NCI-H128 (cell line): ENCODE measurements around the gene BRCA1.
"Not testable (repeated sequence)": the region's sequence is repeated elsewhere in the genome, so short reads cannot be mapped to it uniquely, and the experiment has no call there.

ENCODE experiments used
- DNase-seq: peaks from one replicate; lab custom pipeline; 2025; ENCODE audit not compliant: unreplicated experiment; lab: John Stamatoyannopoulos, UW

BRCA1 gene

GRCh38 chr17:43006639-43007551 lies 118.3 kb downstream of the BRCA1 start, which contains the start of gene IFI35:
IFI35 (plus strand) TSS chr17:43006784; CDS start chr17:43006948, 164 bp downstream.
- DNase-seq = peak; percentile 7

- DNase-seq = no peak
Measured at GRCh38 chr17:43003542-43004172, 121.5 kb downstream of the BRCA1 start.

DNA sequence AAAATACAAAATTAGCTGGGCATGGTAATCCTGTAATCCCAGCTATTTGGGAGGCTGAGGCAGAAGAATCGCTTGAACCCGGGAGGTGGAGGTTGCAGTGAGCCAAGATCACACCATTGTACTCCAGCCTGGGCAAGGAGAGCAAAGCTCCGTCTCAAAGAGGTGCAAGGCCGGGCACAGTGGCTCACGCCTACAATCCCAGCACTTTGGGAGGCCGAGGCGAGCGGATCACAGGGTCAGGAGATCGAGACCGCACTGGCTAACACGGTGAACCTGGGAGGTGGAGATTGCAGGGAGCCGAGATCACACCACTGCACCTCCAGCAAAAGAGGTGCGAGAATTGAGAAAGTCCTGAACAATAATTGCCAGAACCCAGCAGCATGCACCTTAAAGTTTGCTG lies 124.3 kb downstream of the BRCA1 start:
- not testable (repeated sequence) for DNase-seq

- no peak for DNase-seq
Measured at GRCh38 chr17:42999003-42999525, 126.1 kb downstream of the BRCA1 start.

DNA sequence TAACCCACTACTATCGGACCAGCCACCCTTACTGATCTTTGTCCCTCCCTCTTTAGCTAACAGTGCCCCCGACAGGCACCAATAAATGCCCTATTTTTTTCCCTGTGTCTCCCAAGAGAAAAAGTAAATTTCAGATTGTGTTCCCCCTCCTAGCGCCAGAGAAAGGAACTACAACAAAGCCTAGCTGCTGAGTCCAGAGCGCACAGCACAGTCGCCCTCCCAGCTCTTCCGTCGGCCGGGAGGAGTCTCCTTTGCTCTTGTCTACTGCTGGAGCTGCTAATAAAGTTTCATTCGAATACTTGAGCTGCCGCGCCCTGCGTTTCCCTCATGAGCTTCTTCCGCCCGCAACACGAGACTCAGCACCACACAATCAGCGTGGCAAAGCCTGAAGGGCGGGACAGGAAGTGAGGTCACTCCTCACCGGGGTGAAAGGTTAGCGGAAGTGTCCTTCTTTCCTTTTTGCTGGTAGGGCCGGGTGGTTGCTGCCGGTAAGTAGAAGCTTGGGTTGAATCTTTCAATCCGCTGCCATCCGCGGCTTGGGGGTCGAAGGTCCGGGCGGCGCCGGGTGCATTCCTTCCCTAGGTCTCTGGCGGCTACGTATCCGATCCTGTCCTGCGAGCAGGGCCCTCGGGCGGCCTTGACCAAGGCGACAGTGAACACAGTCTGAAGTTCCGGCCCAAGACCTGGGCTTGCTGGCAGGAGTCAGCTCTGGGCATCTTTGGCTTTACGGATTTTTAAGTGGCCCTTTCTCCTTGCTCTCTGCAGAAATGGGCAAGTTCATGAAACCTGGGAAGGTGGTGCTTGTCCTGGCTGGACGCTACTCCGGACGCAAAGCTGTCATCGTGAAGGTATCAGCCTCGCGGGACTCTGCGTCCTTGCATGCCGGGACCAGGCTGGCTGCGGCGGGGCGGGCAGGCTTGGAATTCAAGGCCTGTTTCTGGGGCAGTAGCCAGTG lies 126.9 kb downstream of the BRCA1 start, which contains the start of gene RPL27:
Gene RPL27, plus strand, starts transcription at position 436 of the 955 bp plus-strand sequence. Its CDS starts 332 bp downstream, at position 768.
- peak; percentile 95 for DNase-seq

DNA sequence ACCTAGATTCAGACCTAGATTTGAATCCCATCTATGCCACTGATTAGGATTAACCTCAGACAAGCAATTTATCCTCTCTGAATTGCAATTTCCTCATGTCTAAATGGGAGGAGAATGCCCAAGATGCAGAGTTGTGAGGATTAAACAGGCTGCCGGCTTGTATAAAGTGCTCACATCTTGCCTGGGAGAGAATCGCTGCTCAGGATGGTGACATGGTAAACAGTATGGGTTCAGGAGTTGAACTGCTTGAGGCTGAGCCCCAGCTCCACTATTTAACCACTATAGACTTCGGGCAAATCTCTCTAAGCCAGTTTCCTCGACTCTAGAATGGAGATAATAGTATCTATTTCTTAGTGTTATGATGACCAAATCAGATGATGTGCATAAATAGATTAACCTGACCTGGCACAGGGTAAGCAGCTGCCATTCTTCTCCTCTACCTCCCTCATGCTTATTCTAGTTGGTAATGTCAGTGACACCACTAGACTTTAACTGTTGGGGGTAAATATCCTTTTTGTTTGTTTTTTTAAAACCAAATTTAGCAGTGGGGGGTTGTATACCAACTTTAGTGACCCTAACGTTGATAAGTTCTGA lies 127.7 kb downstream of the BRCA1 start:
- DNase-seq = no peak
